Activated naive CD4-positive, alpha-beta T cell treated with Interleukin-2 at 50 U/mL for 16 hours (primary cell): ENCODE measurements around the gene IPO4.
A peak's percentile ranks its signal among the peaks of the same experiment; 100 is the strongest.
"Not testable (repeated sequence)": the region's sequence is repeated elsewhere in the genome, so short reads cannot be mapped to it uniquely, and the experiment has no call there.

Experiments used
- DNase-seq: peaks from one replicate; pipeline ENCODE4 v3.0.0-alpha.2; 2020

Gene IPO4

GRCh38 chr14:24188251-24189058 is at the start of gene IPO4:
IPO4 (minus strand) TSS chr14:24188816; CDS start chr14:24188787, 29 bp downstream.
- peak; percentile 95 for DNase-seq

GRCh38 chr14:24238123-24238522 is 49.5 kb upstream of the IPO4 start:
- DNase-seq = no peak

- DNase-seq = no peak
Measured at GRCh38 chr14:24237463-24237955, 48.9 kb upstream of the IPO4 start.

GRCh38 chr14:24236689-24237462 is 48.3 kb upstream of the IPO4 start:
- DNase-seq = no peak

- DNase-seq = no peak
Measured at GRCh38 chr14:24235804-24236688, 47.4 kb upstream of the IPO4 start.

GRCh38 chr14:24234095-24235005 is 45.7 kb upstream of the IPO4 start:
- no peak for DNase-seq

GRCh38 chr14:24233538-24233866 is 44.9 kb upstream of the IPO4 start:
- DNase-seq = no peak

- DNase-seq = peak; percentile 13
Measured at GRCh38 chr14:24232645-24233537, 44.3 kb upstream of the IPO4 start, which contains the start of gene GMPR2. GMPR2 (plus strand) TSS chr14:24232929; CDS start chr14:24233254, 325 bp downstream.

GRCh38 chr14:24232121-24232644 is 43.6 kb upstream of the IPO4 start, which contains the start of gene NEDD8:
NEDD8 (minus strand) TSS chr14:24232367; CDS start chr14:24232267, 100 bp downstream.
- DNase-seq = peak; percentile 93

- peak; percentile 24 for DNase-seq
Measured at GRCh38 chr14:24231263-24232120, 42.9 kb upstream of the IPO4 start.

- DNase-seq = no peak
Measured at GRCh38 chr14:24228902-24229301, 40.3 kb upstream of the IPO4 start.

GRCh38 chr14:24226473-24226872 is 37.9 kb upstream of the IPO4 start:
- no peak for DNase-seq

- no peak for DNase-seq
Measured at GRCh38 chr14:24224618-24225071, 36.0 kb upstream of the IPO4 start.

GRCh38 chr14:24222987-24223386 is 34.4 kb upstream of the IPO4 start:
- not testable (repeated sequence) for DNase-seq

GRCh38 chr14:24219521-24219920 is 30.9 kb upstream of the IPO4 start:
- DNase-seq = no peak

GRCh38 chr14:24219080-24219479 is 30.5 kb upstream of the IPO4 start:
- DNase-seq = no peak

- not testable (repeated sequence) for DNase-seq
Measured at GRCh38 chr14:24216876-24217275, 28.3 kb upstream of the IPO4 start.

GRCh38 chr14:24216345-24216699 is 27.7 kb upstream of the IPO4 start:
- no peak for DNase-seq
